GM12878 (cell line): ENCODE data around the gene NCS1. TPM values are rescaled to one million over a fixed set of nuclear protein-coding genes. Genes with fewer than 3 reads are reported as not detected.

Experiments used
- ATAC-seq: fragments of 200-7000 bp; cut with Tn5 transposase; 3 replicates; pipeline ENCODE4 v1.9.1; 2020; ENCODE audit warnings: mild to moderate bottlenecking, moderate library complexity
- BruUV-seq: library from RNA; stranded (reverse); fragments of 400-500 nt; replicated peaks from 2 replicates; lab custom pipeline; 2021; lab: Mats Ljungman, UMichigan
- CTCF ChIA-PET: fragments of 300-600 bp; sonication (Branson Sonifier 250); formaldehyde crosslinking; extraction: SDS; loops from one replicate; lab custom pipeline; 2021; ENCODE audit warnings: inconsistent platforms; lab: Yijun Ruan, JAX
- POLR2A ChIA-PET: fragments of 350-600 bp; formaldehyde crosslinking; extraction: SDS; loops from one replicate; lab custom pipeline; 2021; ENCODE audit warnings: inconsistent platforms; lab: Charles Lee
- RAD21 ChIA-PET: fragments of 300-600 bp; sonication (Branson Sonifier 250); formaldehyde crosslinking; loops from one replicate; lab custom pipeline; 2023; ENCODE audit warnings: antibody characterized with exemption; ENCODE audit not compliant: unreplicated experiment; lab: Charles Lee
- SMC1A ChIA-PET: fragments of 300-600 bp; sonication (Branson Sonifier 250); formaldehyde crosslinking; loops from one replicate; lab custom pipeline; 2023; ENCODE audit not compliant: unreplicated experiment, uncharacterized antibody; lab: Charles Lee
- DNase-seq: peaks from one replicate; pipeline ENCODE4 v3.0.0-alpha.2; 2011; ENCODE audit warnings: low read depth, low spot score
- FAIRE-seq: peaks from 3 replicates; lab custom pipeline; 2011; peaks lifted over from hg19 to GRCh38; lab: Jason Lieb, UNC
- H2AFZ ChIP-seq: 2 replicates; pipeline ENCODE4 v1.6.0; 2011; ENCODE audit warnings: low read depth, low read length, control low read depth; ENCODE audit not compliant: control insufficient read depth
- H3K27ac ChIP-seq: 2 replicates; pipeline ENCODE4 v1.5.1; 2011; ENCODE audit warnings: control low read depth; ENCODE audit not compliant: control insufficient read depth, insufficient read depth
- H3K27me3 ChIP-seq, 2 experiments: replicated peaks in 1 of 2; 2 replicates each; pipeline versions ENCODE4 v1.6.0 to v1.6.1; 2011; ENCODE audit warnings: low read length in 1 of 2; ENCODE audit not compliant: control insufficient read depth in 2 of 2, insufficient read depth in 2 of 2
- H3K36me3 ChIP-seq, 2 experiments: 2 replicates each; pipeline ENCODE4 v1.5.1; 2011; ENCODE audit warnings: low read length in 1 of 2; ENCODE audit not compliant: control insufficient read depth in 2 of 2, insufficient read depth in 2 of 2
- H3K4me1 ChIP-seq: 2 replicates; pipeline ENCODE4 v1.6.1; 2011; ENCODE audit warnings: mild to moderate bottlenecking, low read length, moderate library complexity, mixed read lengths; ENCODE audit not compliant: control insufficient read depth, insufficient read depth
- H3K4me2 ChIP-seq: 2 replicates; pipeline ENCODE4 v1.6.0; 2011; ENCODE audit warnings: control low read depth; ENCODE audit not compliant: control insufficient read depth, insufficient read depth
- H3K4me3 ChIP-seq: fragments of 200-600 bp; sonication (generic); 2 replicates; pipeline ENCODE4 v1.5.1; 2016
- H3K79me2 ChIP-seq: 2 replicates; pipeline ENCODE4 v1.6.0; 2011; ENCODE audit warnings: low read length; ENCODE audit not compliant: control insufficient read depth, insufficient read depth
- H3K9ac ChIP-seq: 2 replicates; pipeline ENCODE4 v1.8.0; 2011; ENCODE audit warnings: low read length, control low read depth, mixed read lengths; ENCODE audit not compliant: control insufficient read depth, insufficient read depth
- H3K9me3 ChIP-seq: replicated peaks from 3 replicates; pipeline ENCODE4 v1.5.1; 2011; ENCODE audit warnings: mild to moderate bottlenecking, low read length; ENCODE audit not compliant: control insufficient read depth, insufficient read depth
- H4K20me1 ChIP-seq: 2 replicates; pipeline ENCODE4 v1.6.0; 2011; ENCODE audit not compliant: control insufficient read depth, insufficient read depth
- BCL11A ChIP-seq: IDR thresholded peaks from 2 replicates; pipeline ENCODE4 v1.6.1; 2011; ENCODE audit warnings: low read depth, low read length
- DPF2 ChIP-seq: fragments of 450-650 bp; IDR thresholded peaks from 2 replicates; pipeline ENCODE4 v1.6.1; 2017; ENCODE audit warnings: mild to moderate bottlenecking
- KAT2A ChIP-seq: conservative IDR thresholded peaks from 2 replicates; pipeline ENCODE4 v1.6.1; 2011; ENCODE audit warnings: low read depth, low read length; ENCODE audit not compliant: control insufficient read depth
- PAX5 ChIP-seq: IDR thresholded peaks from 2 replicates; pipeline ENCODE4 v1.6.1; 2011; ENCODE audit warnings: low read depth, low read length, borderline replicate concordance
- RAD51 ChIP-seq: fragments of 450-650 bp; IDR thresholded peaks from 2 replicates; pipeline ENCODE4 v1.6.1; 2016; ENCODE audit warnings: moderate library complexity, mild to moderate bottlenecking, inconsistent platforms
- ZNF687 ChIP-seq: fragments of 450-650 bp; IDR thresholded peaks from 2 replicates; pipeline ENCODE4 v1.6.1; 2017; ENCODE audit warnings: mild to moderate bottlenecking, moderate library complexity
- WGBS: methylation state at CpG from one replicate; pipeline ENCODE4 v1.1.6; 2016; ENCODE audit warnings: low lambda C conversion rate; ENCODE audit not compliant: insufficient replicate concordance, insufficient coverage; ENCODE audit errors: missing lambda C conversion rate; 5-methylcytosine and 5-hydroxymethylcytosine counted together
- in situ Hi-C: fragments of 300-500 bp; cut with MboI; formaldehyde crosslinking; loops from 9 replicates; pipeline ENCODE4 v1.14.3; 2018; ENCODE audit warnings: mixed read lengths
- intact Hi-C: fragments of 100-400 bp; cut with micrococcal nuclease; formaldehyde crosslinking; loops from one replicate; pipeline ENCODE4 v1.14.2; 2022; ENCODE audit not compliant: unreplicated experiment
- polyA plus RNA-seq, 11 experiments: library from polyadenylated mRNA; depleted of rRNA in 4 of 11; unstranded in 6 of 11; stranded (reverse) in 5 of 11; fragments of >200 nt; fragmentation: Nextera tagmentation in 4 of 11; fragmentation: Illumina TruSeq in 1 of 11; extraction: Ambion mirVana in 4 of 11; extraction: Trizol in 1 of 11; gene quantifications; 1 replicate in 1 of 11; 2 replicates in 10 of 11; pipeline versions ENCODE4 v1.2.1 to v1.2.3, GENCODE V29; 2011 to 2016; ENCODE audit warnings: inconsistent platforms in 2 of 11, missing spikeins in 2 of 11, low read depth in 1 of 11
- total RNA-seq, 4 experiments: library from RNA; depleted of rRNA in 3 of 4; stranded (reverse); fragments of >200 nt in 3 of 4; fragmentation: Illumina TruSeq in 1 of 4; extraction: Trizol in 1 of 4; gene quantifications; 2 replicates each; pipeline versions ENCODE4 v1.2.1 to v1.2.3, GENCODE V29; 2013 to 2021

Gene NCS1
- total and polyA plus RNA-seq, 10 of the 15 experiments (the other 5 are each of a cell fraction or from before 2014, with no cell fraction given), result 0.04 to 0.22 (median 0.06) TPM; not detected in 4

GRCh38 chr9:130254747-130255630 is 82.8 kb downstream of the NCS1 start (continued):
- TF ChIP-seq RAD51 (no peak), ZNF687 (no peak), DPF2 (no peak), BCL11A (no peak), KAT2A (no peak)

GRCh38 chr9:130255631-130256134 is 83.5 kb downstream of the NCS1 start:
- ATAC-seq, result no peak
- in situ Hi-C loops, result no loop called here
- H3K4me2 ChIP-seq, result no peak overlapping the region
- H2AFZ ChIP-seq, result no peak overlapping the region
- POLR2A ChIA-PET, result interaction anchor here (0.6 kb wide), 1 partner anchor 1299 kb away, joined by 4 read pairs; no protein-coding TSS in a partner anchor
- no peaks in the 10 kb centered on the region for H4K20me1 ChIP-seq
- no peaks in the 10 kb centered on the region for H3K4me1 ChIP-seq
- DNase-seq, result no peak
- SMC1A ChIA-PET, result no interaction called here
- RAD21 ChIA-PET, result no interaction called here
- CTCF ChIA-PET, result interaction anchor here (1.1 to 2.3 kb wide), 2 partner anchors 9 to 14 kb away, joined by 4 to 8 read pairs; no protein-coding TSS in a partner anchor
- BruUV-seq, result no TSS peak
- TF ChIP-seq PAX5, result no peak
- H3K9me3 ChIP-seq, result no peaks in the 10 kb centered on the region
- no peaks in the 10 kb centered on the region for H3K36me3 ChIP-seq
- intact Hi-C loops, result no loop called here
- no peak for FAIRE-seq
- 3% methylated on average over 5 of the region's 5 CpGs for WGBS
- H3K27ac ChIP-seq, result no peak overlapping the region
- H3K79me2 ChIP-seq, result no peaks in the 10 kb centered on the region
- H3K27me3 ChIP-seq, result no peaks in the 10 kb centered on the region; a peak in 1 of 4 replicates
- H3K9ac ChIP-seq, result no peak overlapping the region
- H3K4me3 ChIP-seq, result no peak overlapping the region
